Mesenchymal stem cell (in vitro differentiated cells and primary cell): ENCODE data around the gene SCUBE1.

Experiments used
- DNase-seq: peaks from one replicate; pipeline ENCODE4 v3.0.0-alpha.2; 2013
- H2AFZ ChIP-seq: one replicate; pipeline ENCODE4 v1.6.1; 2013; ENCODE audit warnings: low read depth, mild to moderate bottlenecking, control low read depth, inconsistent platforms, low read length, moderate library complexity
- H2AK5ac ChIP-seq: 2 replicates; pipeline ENCODE4 v1.6.1; 2013; ENCODE audit warnings: low read length, moderate library complexity, mild to moderate bottlenecking, inconsistent platforms; ENCODE audit not compliant: severe bottlenecking
- H2BK120ac ChIP-seq: one replicate; pipeline ENCODE4 v1.6.1; 2013; ENCODE audit warnings: low read depth, mild to moderate bottlenecking, inconsistent platforms, low read length, moderate library complexity
- H2BK12ac ChIP-seq, 2 experiments: one replicate each; pipeline ENCODE4 v1.6.1; 2013; ENCODE audit warnings: inconsistent platforms in 2 of 2, low read length in 2 of 2, mild to moderate bottlenecking in 2 of 2, moderate library complexity in 2 of 2, control low read depth in 1 of 2
- H2BK15ac ChIP-seq: one replicate; pipeline ENCODE4 v1.6.1; 2013; ENCODE audit warnings: mild to moderate bottlenecking, low read depth, inconsistent platforms; ENCODE audit not compliant: poor library complexity, severe bottlenecking
- H2BK5ac ChIP-seq: 2 replicates; pipeline ENCODE4 v1.6.1; 2013; ENCODE audit warnings: low read depth, mild to moderate bottlenecking, low read length, control low read depth, inconsistent platforms; ENCODE audit not compliant: poor library complexity, severe bottlenecking
- H3K14ac ChIP-seq, 2 experiments: one replicate each; pipeline ENCODE4 v1.6.1; 2013; ENCODE audit warnings: inconsistent platforms in 2 of 2, low read length in 2 of 2, control low read depth in 1 of 2, mild to moderate bottlenecking in 1 of 2, moderate library complexity in 1 of 2
- H3K18ac ChIP-seq, 2 experiments: one replicate each; pipeline ENCODE4 v1.6.1; 2013; ENCODE audit warnings: inconsistent platforms in 2 of 2, low read length in 2 of 2, control low read depth in 1 of 2, low read depth in 1 of 2, mild to moderate bottlenecking in 1 of 2
- H3K23ac ChIP-seq, 2 experiments: one replicate each; pipeline ENCODE4 v1.6.1; 2013; ENCODE audit warnings: inconsistent platforms in 2 of 2, low read length in 2 of 2, mild to moderate bottlenecking in 2 of 2, moderate library complexity in 2 of 2, control low read depth in 1 of 2
- H3K27ac ChIP-seq: 2 replicates; pipeline ENCODE4 v1.5.1; 2013; ENCODE audit warnings: mild to moderate bottlenecking, moderate library complexity, low read length, control low read depth, inconsistent platforms; ENCODE audit not compliant: poor library complexity, severe bottlenecking
- H3K27me3 ChIP-seq, 2 experiments: 2 replicates each; pipeline versions ENCODE4 v1.6.1 to v1.7.0; 2013; ENCODE audit warnings: low read length in 2 of 2, mild to moderate bottlenecking in 2 of 2, moderate library complexity in 2 of 2, control low read depth in 1 of 2, inconsistent platforms in 1 of 2; ENCODE audit not compliant: control insufficient read depth in 1 of 2, insufficient read depth in 1 of 2
- H3K36me3 ChIP-seq, 2 experiments: 2 replicates each; pipeline versions ENCODE4 v1.6.1 to v1.7.0; 2013; ENCODE audit warnings: low read length in 2 of 2, control low read depth in 1 of 2, inconsistent platforms in 1 of 2, low read depth in 1 of 2, mild to moderate bottlenecking in 1 of 2; ENCODE audit not compliant: insufficient read depth in 2 of 2, control insufficient read depth in 1 of 2
- H3K4ac ChIP-seq, 2 experiments: one replicate each; pipeline ENCODE4 v1.6.1; 2013; ENCODE audit warnings: inconsistent platforms in 2 of 2, low read length in 2 of 2, mild to moderate bottlenecking in 2 of 2, moderate library complexity in 2 of 2, control low read depth in 1 of 2, low read depth in 1 of 2
- H3K4me1 ChIP-seq: 2 replicates; pipeline ENCODE4 v1.6.1; 2013; ENCODE audit warnings: low read depth, low read length, control low read depth; ENCODE audit not compliant: control insufficient read depth, insufficient read depth
- H3K4me2 ChIP-seq: 2 replicates; pipeline ENCODE4 v1.6.1; 2013; ENCODE audit warnings: low read length, mild to moderate bottlenecking, inconsistent platforms; ENCODE audit not compliant: poor library complexity, severe bottlenecking
- H3K4me3 ChIP-seq, 2 experiments: 2 replicates each; pipeline versions ENCODE4 v1.5.1 to v1.7.0; 2013; ENCODE audit warnings: low read length in 2 of 2, mild to moderate bottlenecking in 2 of 2, control low read depth in 1 of 2, low read depth in 1 of 2; ENCODE audit not compliant: insufficient read depth in 1 of 2
- H3K79me1 ChIP-seq: replicated peaks from 2 replicates; pipeline ENCODE4 v1.6.1; 2013; ENCODE audit warnings: mild to moderate bottlenecking, control low read depth, low read length, inconsistent platforms; ENCODE audit not compliant: poor library complexity, severe bottlenecking
- H3K9ac ChIP-seq: 2 replicates; pipeline ENCODE4 v1.7.0; 2013; ENCODE audit warnings: mild to moderate bottlenecking, low read length, moderate library complexity
- H3K9me3 ChIP-seq: 2 replicates; pipeline ENCODE4 v1.7.0; 2013; ENCODE audit warnings: mild to moderate bottlenecking, low read length; ENCODE audit not compliant: control insufficient read depth
- H4K8ac ChIP-seq: one replicate; pipeline ENCODE4 v1.6.1; 2013; ENCODE audit warnings: inconsistent platforms, mild to moderate bottlenecking, low read length, moderate library complexity
- H4K91ac ChIP-seq: one replicate; pipeline ENCODE4 v1.6.1; 2013; ENCODE audit warnings: mild to moderate bottlenecking, low read length, inconsistent platforms
- WGBS: methylation state at CpG from one replicate; pipeline ENCODE4 v1.1.7; 2013; ENCODE audit warnings: mixed read lengths; 5-methylcytosine and 5-hydroxymethylcytosine counted together

SCUBE1 gene

DNA sequence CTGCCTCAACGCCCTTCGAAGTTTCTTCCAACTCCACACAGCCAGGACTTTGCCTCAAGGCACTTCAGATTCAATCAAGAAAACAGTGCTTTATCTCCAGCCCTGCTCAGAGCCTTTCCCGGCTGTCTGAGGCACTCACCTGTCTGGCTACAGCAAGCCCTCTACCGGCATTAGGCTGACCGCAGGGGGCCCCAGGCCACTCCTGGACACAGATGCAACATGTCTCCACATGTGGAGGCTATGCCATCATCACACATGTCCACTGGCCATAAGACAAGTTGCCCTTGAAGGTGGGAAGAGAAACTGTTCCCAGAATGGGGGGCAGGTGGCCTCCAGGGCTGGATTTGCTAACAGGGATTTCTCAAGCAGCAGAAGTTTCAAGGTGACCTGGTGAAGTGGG, 10.0 kb downstream of the SCUBE1 start:
- H4K8ac ChIP-seq: no peak overlapping the region
- H3K9ac ChIP-seq: no peak overlapping the region
- no peak overlapping the region for H2BK12ac ChIP-seq
- H3K27ac ChIP-seq: no peak overlapping the region
- H3K79me1 ChIP-seq: no peaks in the 10 kb centered on the region
- no peak overlapping the region for H2BK5ac ChIP-seq
- no peak overlapping the region for H2BK120ac ChIP-seq
- no peak overlapping the region for H2BK15ac ChIP-seq
- H3K4me1 ChIP-seq: no peaks in the 10 kb centered on the region
- no peaks in the 10 kb centered on the region for H3K36me3 ChIP-seq
- 85% methylated on average over 5 of the region's 5 CpGs for WGBS
- H3K27me3 ChIP-seq: peaks cover 41 to 79% of the 10 kb centered on the region in 2 experiments
- no peak overlapping the region for H3K4me3 ChIP-seq
- H3K9me3 ChIP-seq: no peaks in the 10 kb centered on the region
- H3K4me2 ChIP-seq: no peak overlapping the region
- H3K23ac ChIP-seq: no peak overlapping the region
- DNase-seq: no peak
- H3K18ac ChIP-seq: no peak overlapping the region
- no peak overlapping the region for H2AK5ac ChIP-seq
- no peak overlapping the region for H3K4ac ChIP-seq
- no peak overlapping the region for H4K91ac ChIP-seq
- H3K14ac ChIP-seq: no peak overlapping the region
- no peak overlapping the region for H2AFZ ChIP-seq

DNA sequence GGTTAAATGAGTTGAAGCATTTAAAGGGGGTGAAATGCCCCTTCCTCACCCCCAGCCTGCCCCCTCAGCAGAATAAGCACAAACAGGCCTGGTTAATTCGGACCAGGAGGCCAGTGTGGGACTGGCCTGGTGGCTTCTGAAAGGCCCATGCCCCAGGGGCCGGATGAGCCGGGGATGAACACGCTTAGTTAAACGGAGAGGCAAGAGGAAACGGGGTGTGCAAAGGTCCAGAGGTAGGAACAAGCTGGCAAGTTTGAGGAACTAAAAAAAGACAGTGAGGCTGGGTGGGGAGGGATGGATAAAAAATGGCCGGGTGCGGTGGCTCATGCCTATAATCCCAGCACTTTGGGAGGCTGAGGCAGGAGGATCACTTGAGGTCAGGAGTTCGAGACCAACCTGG, 11.5 kb downstream of the SCUBE1 start:
- H2AFZ ChIP-seq: no peak overlapping the region
- H2BK12ac ChIP-seq: no peak overlapping the region
- H4K8ac ChIP-seq: no peak overlapping the region
- no peaks in the 10 kb centered on the region for H3K79me1 ChIP-seq
- H3K4ac ChIP-seq: no peak overlapping the region
- H3K27ac ChIP-seq: no peak overlapping the region
- 86% methylated on average over 8 of the region's 9 CpGs for WGBS
- DNase-seq: no peak
- no peak overlapping the region for H3K23ac ChIP-seq
- H3K4me3 ChIP-seq: no peak overlapping the region
- no peak overlapping the region for H3K4me2 ChIP-seq
- H3K27me3 ChIP-seq: peaks cover 34 to 80% of the 10 kb centered on the region in 2 experiments
- no peak overlapping the region for H2BK5ac ChIP-seq
- no peak overlapping the region for H2BK120ac ChIP-seq
- no peak overlapping the region for H2AK5ac ChIP-seq
- no peak overlapping the region for H2BK15ac ChIP-seq
- no peak overlapping the region for H3K14ac ChIP-seq
- H3K9me3 ChIP-seq: no peaks in the 10 kb centered on the region
- no peak overlapping the region for H3K9ac ChIP-seq
- no peaks in the 10 kb centered on the region for H3K36me3 ChIP-seq
- no peaks in the 10 kb centered on the region for H3K4me1 ChIP-seq
- H4K91ac ChIP-seq: no peak overlapping the region
- H3K18ac ChIP-seq: no peak overlapping the region

DNA sequence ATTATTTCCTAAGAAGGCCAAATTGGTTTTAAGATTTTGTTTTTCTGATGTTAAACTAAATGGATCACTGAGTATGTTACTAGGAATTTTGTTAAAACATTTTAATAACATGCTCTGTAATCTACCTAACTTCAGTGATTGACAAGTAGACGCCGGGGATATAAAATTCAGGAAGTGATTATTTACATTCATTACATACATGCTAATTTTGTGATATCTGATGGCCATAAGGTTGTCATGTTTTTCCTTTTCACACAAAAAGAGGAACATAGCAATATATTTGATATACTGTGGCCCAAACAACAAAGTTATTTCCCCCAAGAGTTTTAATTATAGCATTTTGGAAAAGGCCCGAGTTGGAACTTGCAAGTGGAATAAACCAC, 12.1 kb downstream of the SCUBE1 start:
- Histone ChIP-seq H4K91ac (no peak overlapping the region), H3K36me3 (no peaks in the 10 kb centered on the region), H2BK12ac (no peak overlapping the region), H2BK5ac (no peak overlapping the region), H3K4me3 (no peak overlapping the region), H3K27ac (no peak overlapping the region), H3K23ac (no peak overlapping the region), H2AK5ac (no peak overlapping the region), H4K8ac (no peak overlapping the region), H2AFZ (no peak overlapping the region), H3K9ac (no peak overlapping the region), H3K18ac (no peak overlapping the region), H3K14ac (no peak overlapping the region), H2BK15ac (no peak overlapping the region), H3K4ac (no peak overlapping the region), H3K4me2 (no peak overlapping the region), H3K27me3 (peaks cover 39 to 80% of the 10 kb centered on the region in 2 experiments), H3K79me1 (no peaks in the 10 kb centered on the region), H3K4me1 (no peaks in the 10 kb centered on the region), H3K9me3 (no peaks in the 10 kb centered on the region), H2BK120ac (no peak overlapping the region)
- WGBS: 80% methylated on average over 1 of the region's 3 CpGs
- no peak for DNase-seq

DNA sequence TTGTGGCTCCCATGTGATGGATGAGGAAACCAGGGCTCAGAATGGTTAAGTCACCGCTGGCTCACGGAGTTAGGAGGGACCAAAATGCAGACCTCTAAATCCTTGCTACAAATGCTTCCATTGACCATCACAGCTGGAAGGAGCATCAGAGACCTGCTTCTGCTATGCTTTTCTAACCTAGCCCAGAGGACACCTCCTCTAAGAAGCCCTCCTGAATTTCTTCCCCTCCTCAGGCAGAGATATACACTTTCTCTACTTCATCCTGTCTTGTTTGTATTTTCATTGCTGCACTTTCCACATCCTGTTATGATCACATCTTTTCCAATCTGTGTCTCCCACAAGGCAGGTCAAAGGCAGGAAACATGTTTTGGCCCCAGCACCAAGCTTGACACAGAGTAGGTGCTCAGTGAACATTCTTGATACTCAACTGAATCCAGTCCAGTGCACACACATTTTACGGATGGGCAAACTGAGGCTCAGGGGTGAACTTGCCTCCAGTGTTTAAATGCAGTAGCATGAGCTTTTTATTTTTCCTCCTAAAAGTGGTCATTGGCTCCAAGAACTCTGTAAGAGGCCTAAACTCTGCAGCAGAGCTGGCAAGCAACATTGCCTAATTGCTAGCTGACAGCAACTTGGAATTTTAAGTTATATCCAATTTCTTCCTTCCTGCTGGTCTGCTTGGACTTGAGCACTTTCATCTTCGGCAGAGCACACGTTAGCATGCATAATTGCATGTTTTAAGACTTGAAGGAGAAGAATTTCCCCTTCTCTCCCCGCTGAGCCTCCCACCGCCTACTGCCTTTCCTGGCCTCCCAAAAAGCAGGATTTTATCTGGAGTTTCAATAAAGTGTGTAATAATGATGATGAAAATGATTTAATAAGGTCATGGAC, 12.7 kb downstream of the SCUBE1 start:
- Histone ChIP-seq H2AK5ac (no peak overlapping the region), H3K9ac (no peak overlapping the region), H2BK15ac (no peak overlapping the region), H3K4me2 (no peak overlapping the region), H4K8ac (no peak overlapping the region), H4K91ac (no peak overlapping the region), H3K27ac (no peak overlapping the region), H3K14ac (no peak overlapping the region), H3K9me3 (no peaks in the 10 kb centered on the region), H3K23ac (no peak overlapping the region), H2BK12ac (no peak overlapping the region), H3K79me1 (no peaks in the 10 kb centered on the region), H2AFZ (no peak overlapping the region), H3K27me3 (peaks cover 39 to 79% of the 10 kb centered on the region in 2 experiments), H3K4me3 (no peak overlapping the region), H2BK5ac (no peak overlapping the region), H3K4ac (no peak overlapping the region), H3K18ac (no peak overlapping the region), H3K4me1 (no peaks in the 10 kb centered on the region), H3K36me3 (no peaks in the 10 kb centered on the region), H2BK120ac (no peak overlapping the region)
- 95% methylated on average over 4 of the region's 7 CpGs for WGBS
- DNase-seq: no peak
